ENCODE measurements around the gene THBS3. TPM values are rescaled to one million over a fixed set of nuclear protein-coding genes. Genes with fewer than 3 reads are reported as not detected.
"Not testable (repeated sequence)": the region's sequence is repeated elsewhere in the genome, so short reads cannot be mapped to it uniquely, and the experiment has no call there.

Gene THBS3
- total and polyA plus RNA-seq, 2 of the 4 experiments (the other 2 are of a cell fraction): 15.1 to 30.4 TPM

DNA sequence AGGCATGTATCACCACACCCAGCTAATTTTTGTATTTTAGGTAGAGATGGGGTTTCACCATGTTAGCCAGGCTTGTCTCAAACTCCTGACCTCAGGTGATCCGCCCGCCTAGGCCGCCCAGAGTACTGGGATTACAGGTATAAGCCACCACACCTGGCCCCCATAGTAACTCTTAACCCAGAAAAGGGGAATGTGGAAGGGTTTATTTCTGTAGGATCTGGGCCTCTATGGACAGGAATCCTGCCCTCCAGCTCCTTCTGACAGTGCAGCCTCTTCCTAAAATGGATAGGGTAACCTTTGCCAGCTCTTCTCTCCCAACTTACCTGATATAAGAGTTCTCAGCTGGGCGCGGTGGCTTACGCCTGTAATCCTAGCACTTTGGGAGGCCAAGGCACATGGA lies 45.1 kb downstream of the THBS3 start:
- H3K79me1 ChIP-seq (ENCODE audit: low read depth in 1 of 2, low read length in 2 of 2); H4K5ac ChIP-seq (ENCODE audit: low read depth, low read length); H3K4ac ChIP-seq (ENCODE audit: low read depth, low read length); H3K4me1 ChIP-seq (ENCODE audit: control insufficient read depth, insufficient read depth, low read length); H3K4me3 ChIP-seq (ENCODE audit: insufficient read depth, low read depth, low read length); intact Hi-C loops (cut with micrococcal nuclease); H3K23ac ChIP-seq (ENCODE audit: low read depth, low read length); H2BK5ac ChIP-seq (ENCODE audit: low read depth, low read length, poor library complexity, severe bottlenecking); H2BK120ac ChIP-seq (ENCODE audit: low read depth, low read length); H4K20me1 ChIP-seq (ENCODE audit: insufficient read depth, low read length); ATAC-seq (ENCODE audit: low read depth); H2AFZ ChIP-seq (replicated peaks; ENCODE audit: low read length, poor library complexity); H4K8ac ChIP-seq (ENCODE audit: low read depth in 2 of 2, low read length in 2 of 2); H2AK5ac ChIP-seq (ENCODE audit: low read depth, low read length); H3K18ac ChIP-seq (ENCODE audit: low read depth, low read length); BruUV-seq (replicated peaks); H3K36me3 ChIP-seq (ENCODE audit: control insufficient read depth, insufficient read depth, low read length); DNase-seq; H4K91ac ChIP-seq (ENCODE audit: insufficient read depth, low read depth, low read length); H3K56ac ChIP-seq (ENCODE audit: extremely low read depth, insufficient read depth, low read length); H3K14ac ChIP-seq (replicated peaks; ENCODE audit: low read depth, low read length); H3K4me2 ChIP-seq (ENCODE audit: low read depth, low read length); in situ Hi-C loops (cut with MboI; ENCODE audit: low sequenced_read_pairs); H3K9me3 ChIP-seq (ENCODE audit: control insufficient read depth, insufficient read depth, low read length); H2AK9ac ChIP-seq (replicated peaks; ENCODE audit: low read depth, low read length, poor library complexity); H3K9me1 ChIP-seq (ENCODE audit: insufficient read depth, low read length); H2BK15ac ChIP-seq (ENCODE audit: low read depth, low read length); H2BK20ac ChIP-seq (ENCODE audit: low read depth, low read length); dilution Hi-C loops (cut with HindIII; ENCODE audit: low sequenced_read_pairs, unreplicated experiment); H3K27ac ChIP-seq (ENCODE audit: insufficient read depth, low read length); H3K9ac ChIP-seq (ENCODE audit: low read depth, low read length): not testable (repeated sequence)
- WGBS, 2 experiments (ENCODE audit: extremely low coverage in 2 of 2, insufficient read length in 1 of 2): 100% methylated on average over 1 of the region's 6 CpGs; no CpG with 5 or more reads in 1 of the 2 experiments
- H3K27me3 ChIP-seq (ENCODE audit: control insufficient read depth, insufficient read depth, low read length): peaks cover 13% of the 10 kb centered on the region
- ChIA-PET CTCF (interaction anchor here (0.7 kb wide), 1 partner anchor 71 kb away, joined by 3 read pairs; no protein-coding TSS in a partner anchor), POLR2A (ENCODE audit: unreplicated experiment) (interaction anchor here (0.7 kb wide), 1 partner anchor 60 kb away, joined by 8 read pairs; no protein-coding TSS in a partner anchor)
